ENCODE data around the gene TH. TPM values are rescaled to one million over a fixed set of nuclear protein-coding genes. Genes with fewer than 3 reads are reported as not detected.

The TH gene
- total and polyA plus RNA-seq, 9 of the 15 experiments (the other 6 are each of a cell fraction or from before 2014, with no cell fraction given): not detected

DNA sequence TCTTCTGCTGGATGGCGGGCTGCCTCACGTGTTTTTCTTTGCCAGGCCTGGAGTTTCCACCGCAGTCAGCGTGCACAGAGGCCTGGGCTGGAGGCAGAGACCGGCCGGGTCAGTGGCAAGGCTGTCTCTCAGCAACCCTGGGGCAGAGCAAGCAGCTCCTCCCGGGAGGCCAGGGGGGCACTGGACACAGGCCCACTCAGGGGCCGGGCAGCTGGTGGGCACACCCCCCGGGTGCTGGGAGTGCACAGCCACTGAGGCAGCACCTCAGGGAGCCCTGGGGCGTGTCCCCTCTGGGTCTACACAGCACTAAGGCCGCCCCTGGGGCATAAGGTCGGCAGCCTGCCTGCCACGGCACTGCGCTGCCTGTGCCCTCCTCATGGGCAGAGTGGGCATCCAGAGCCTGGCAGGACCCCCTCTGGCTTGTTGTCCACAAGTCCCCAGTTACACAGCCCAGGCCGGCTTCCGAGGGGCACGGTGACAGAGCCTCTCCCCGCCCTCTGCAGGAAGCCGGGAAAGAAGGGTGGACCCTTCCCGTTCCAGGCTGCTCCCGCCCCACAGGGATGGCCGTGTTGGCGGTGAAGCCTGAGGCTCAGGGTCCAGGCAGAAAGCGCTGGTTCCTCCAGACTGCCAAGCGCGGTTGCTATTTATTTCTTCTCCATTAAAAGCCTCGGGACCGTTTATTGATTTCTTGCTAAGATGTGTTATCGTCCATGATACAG is 18.5 kb upstream of the TH start:
- DNase-seq (ENCODE audit: extremely low read depth in 1 of 4, low spot score in 3 of 4): no peak
- TF ChIP-seq HNRNPL (IDR thresholded peaks at IDR 0.05; ENCODE audit: low read depth, low read length) (peak; percentile 37; the same call in 1 of the 2 replicates), RAD21 (CRISPR knock-in tag; conservative IDR thresholded peaks at IDR 0.05 in 1 of 2, IDR thresholded peaks at IDR 0.05 in 1 of 2) (no peak), SMAD2 (IDR thresholded peaks at IDR 0.05; ENCODE audit: low read depth, low read length) (no peak)
- peaks cover 15 to 70% of the 10 kb centered on the region in 2 experiments; a peak in 4 of 5 replicates for H3K27me3 ChIP-seq (ENCODE audit: control insufficient read depth in 2 of 2, insufficient read depth in 2 of 2, low read length in 2 of 2)
- H2AFZ ChIP-seq (ENCODE audit: low read depth, low read length): no peak overlapping the region
- FAIRE-seq: no peak
- no TSS peak for BruUV-seq (replicated peaks)
- no peak overlapping the region for H3K9ac ChIP-seq (ENCODE audit: insufficient read depth in 1 of 2, low read depth in 2 of 2, low read length in 2 of 2)
- ChIA-PET POLR2A (no interaction called here), CTCF (ENCODE audit: low intra/inter-chr PET ratio) (interaction anchor here (0.5 kb wide), 1 partner anchor 272 kb away, joined by 3 read pairs; no protein-coding TSS in a partner anchor)
- H3K27ac ChIP-seq (ENCODE audit: extremely low read depth, low read depth, low read length): no peak overlapping the region
- H3K79me2 ChIP-seq (ENCODE audit: control insufficient read depth, insufficient read depth, low read length): no peaks in the 10 kb centered on the region
- in situ Hi-C loops (cut with MboI) (no loop called here), intact Hi-C loops (cut with micrococcal nuclease) (loop anchor here (10.0 kb wide), 1 partner anchor 345 kb away; no protein-coding TSS in a partner anchor)
- H3K9me3 ChIP-seq (replicated peaks; ENCODE audit: control insufficient read depth, insufficient read depth, low read depth, low read length): no peaks in the 10 kb centered on the region
- peaks cover 5% of the 10 kb centered on the region for H3K9me1 ChIP-seq (ENCODE audit: control insufficient read depth, insufficient read depth, low read length)
- H3K4me2 ChIP-seq (ENCODE audit: insufficient read depth, low read length): no peak overlapping the region
- WGBS (ENCODE audit: insufficient coverage, low coverage, missing lambda C conversion rate): 9% methylated on average over 26 of the region's 29 CpGs
- peaks cover 2 to 51% of the 10 kb centered on the region in 2 experiments; a peak in 3 of 5 replicates for H3K4me1 ChIP-seq (replicated peaks in 1 of 2; ENCODE audit: control insufficient read depth in 2 of 2, insufficient read depth in 2 of 2, low read length in 2 of 2)
- H3K36me3 ChIP-seq (ENCODE audit: control insufficient read depth, insufficient read depth, low read length): no peaks in the 10 kb centered on the region
- no peak for ATAC-seq
- no peak overlapping the region for H3K4me3 ChIP-seq
- H4K20me1 ChIP-seq (replicated peaks; ENCODE audit: control insufficient read depth, insufficient read depth, low read length): peaks cover 14% of the 10 kb centered on the region

GRCh38 chr11:2188745-2189144 is 17.1 kb upstream of the TH start:
- peaks cover 10% of the 10 kb centered on the region for H4K20me1 ChIP-seq (replicated peaks; ENCODE audit: control insufficient read depth, insufficient read depth, low read length)
- ChIA-PET CTCF (ENCODE audit: low intra/inter-chr PET ratio) (no interaction called here), POLR2A (no interaction called here)
- H3K9me3 ChIP-seq (replicated peaks; ENCODE audit: control insufficient read depth, insufficient read depth, low read depth, low read length): no peaks in the 10 kb centered on the region
- no peak overlapping the region for H3K27ac ChIP-seq (ENCODE audit: extremely low read depth, low read depth, low read length)
- no peak overlapping the region for H3K4me2 ChIP-seq (ENCODE audit: insufficient read depth, low read length)
- BruUV-seq (replicated peaks): no TSS peak
- in situ Hi-C loops (cut with MboI) (no loop called here), intact Hi-C loops (cut with micrococcal nuclease) (no loop called here)
- peaks cover 22 to 81% of the 10 kb centered on the region in 2 experiments for H3K27me3 ChIP-seq (ENCODE audit: control insufficient read depth in 2 of 2, insufficient read depth in 2 of 2, low read length in 2 of 2)
- H3K4me3 ChIP-seq: no peak overlapping the region
- FAIRE-seq (no peak), ATAC-seq (no peak), DNase-seq (ENCODE audit: extremely low read depth in 1 of 4, low spot score in 3 of 4) (no peak)
- H2AFZ ChIP-seq (ENCODE audit: low read depth, low read length): no peak overlapping the region
- no peak overlapping the region for H3K9ac ChIP-seq (ENCODE audit: insufficient read depth in 1 of 2, low read depth in 2 of 2, low read length in 2 of 2)
- H3K79me2 ChIP-seq (ENCODE audit: control insufficient read depth, insufficient read depth, low read length): no peaks in the 10 kb centered on the region
- H3K9me1 ChIP-seq (ENCODE audit: control insufficient read depth, insufficient read depth, low read length): peaks cover 5% of the 10 kb centered on the region
- peaks cover 2 to 37% of the 10 kb centered on the region in 2 experiments; a peak in 3 of 5 replicates for H3K4me1 ChIP-seq (replicated peaks in 1 of 2; ENCODE audit: control insufficient read depth in 2 of 2, insufficient read depth in 2 of 2, low read length in 2 of 2)
- no peaks in the 10 kb centered on the region for H3K36me3 ChIP-seq (ENCODE audit: control insufficient read depth, insufficient read depth, low read length)
- WGBS (ENCODE audit: insufficient coverage, low coverage, missing lambda C conversion rate): 38% methylated on average over 17 of the region's 19 CpGs
- TF ChIP-seq ZNF407 (IDR thresholded peaks at IDR 0.05; ENCODE audit: low read depth): no peak
- no peak for TF ChIP-seq MEF2A (IDR thresholded peaks at IDR 0.05; ENCODE audit: control insufficient read depth, low read depth, low read length)

Data from K562 (cell line).